ENCODE results near the gene L2HGDH.

Gene L2HGDH

DNA sequence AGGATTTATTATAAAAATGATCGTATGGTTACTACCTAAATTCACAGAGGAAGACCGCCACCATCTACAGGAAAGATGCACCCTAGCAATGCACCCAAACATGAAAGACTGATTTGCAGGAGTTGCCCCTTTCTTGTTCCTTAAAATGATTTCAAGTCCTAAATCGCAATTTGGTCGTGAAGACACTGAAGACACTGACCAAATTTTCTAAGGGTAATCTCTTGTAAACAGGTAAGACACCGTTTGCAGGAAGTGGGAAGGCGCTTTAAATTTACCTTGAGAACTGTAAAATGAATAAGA lies 81.7 kb downstream of the L2HGDH start:
- peak overlapping the region; percentile 96 for H3K4me3 ChIP-seq (ENCODE audit: low read depth, low read length)
- H3K27me3 ChIP-seq: no peaks in the 10 kb centered on the region
- no peaks in the 10 kb centered on the region for H3K36me3 ChIP-seq
- H3K9me3 ChIP-seq: no peaks in the 10 kb centered on the region
- no peak for DNase-seq
- H3K4me1 ChIP-seq: 0 out of 2 replicates have a peak, but pooled peaks cover 4% of the 10 kb centered on the region
- TF ChIP-seq, protein P1, sequence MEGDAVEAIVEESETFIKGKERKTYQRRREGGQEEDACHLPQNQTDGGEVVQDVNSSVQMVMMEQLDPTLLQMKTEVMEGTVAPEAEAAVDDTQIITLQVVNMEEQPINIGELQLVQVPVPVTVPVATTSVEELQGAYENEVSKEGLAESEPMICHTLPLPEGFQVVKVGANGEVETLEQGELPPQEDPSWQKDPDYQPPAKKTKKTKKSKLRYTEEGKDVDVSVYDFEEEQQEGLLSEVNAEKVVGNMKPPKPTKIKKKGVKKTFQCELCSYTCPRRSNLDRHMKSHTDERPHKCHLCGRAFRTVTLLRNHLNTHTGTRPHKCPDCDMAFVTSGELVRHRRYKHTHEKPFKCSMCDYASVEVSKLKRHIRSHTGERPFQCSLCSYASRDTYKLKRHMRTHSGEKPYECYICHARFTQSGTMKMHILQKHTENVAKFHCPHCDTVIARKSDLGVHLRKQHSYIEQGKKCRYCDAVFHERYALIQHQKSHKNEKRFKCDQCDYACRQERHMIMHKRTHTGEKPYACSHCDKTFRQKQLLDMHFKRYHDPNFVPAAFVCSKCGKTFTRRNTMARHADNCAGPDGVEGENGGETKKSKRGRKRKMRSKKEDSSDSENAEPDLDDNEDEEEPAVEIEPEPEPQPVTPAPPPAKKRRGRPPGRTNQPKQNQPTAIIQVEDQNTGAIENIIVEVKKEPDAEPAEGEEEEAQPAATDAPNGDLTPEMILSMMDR (IDR thresholded peaks at IDR 0.05; ENCODE audit: low read depth, low read length): no peak

DNA sequence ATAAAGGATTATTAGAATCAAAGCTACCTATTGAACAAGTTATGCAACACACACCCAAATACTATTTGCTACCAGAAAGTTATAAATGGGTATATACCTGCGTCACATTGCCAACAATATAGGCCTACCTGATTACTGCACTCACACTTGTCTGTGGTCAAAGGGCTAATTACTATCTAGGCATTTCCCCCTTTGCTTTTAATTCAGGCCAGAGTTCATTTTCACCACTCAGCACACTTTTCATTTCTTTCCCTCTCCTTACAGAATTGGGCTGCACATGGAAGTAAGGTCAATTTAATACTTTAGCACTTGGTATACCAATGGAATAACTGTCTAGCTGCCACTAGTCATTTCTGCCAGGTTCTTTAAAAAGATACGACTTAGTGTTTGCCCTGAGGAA lies 82.3 kb downstream of the L2HGDH start:
- H3K27me3 ChIP-seq: no peaks in the 10 kb centered on the region
- peak overlapping the region; percentile 96 for H3K4me3 ChIP-seq (ENCODE audit: low read depth, low read length)
- H3K4me1 ChIP-seq: 0 out of 2 replicates have a peak, but pooled peaks cover 4% of the 10 kb centered on the region
- H3K36me3 ChIP-seq: no peaks in the 10 kb centered on the region
- DNase-seq: no peak
- H3K9me3 ChIP-seq: no peaks in the 10 kb centered on the region
- TF ChIP-seq, protein P1 (IDR thresholded peaks at IDR 0.05; ENCODE audit: low read depth, low read length): no peak

DNA sequence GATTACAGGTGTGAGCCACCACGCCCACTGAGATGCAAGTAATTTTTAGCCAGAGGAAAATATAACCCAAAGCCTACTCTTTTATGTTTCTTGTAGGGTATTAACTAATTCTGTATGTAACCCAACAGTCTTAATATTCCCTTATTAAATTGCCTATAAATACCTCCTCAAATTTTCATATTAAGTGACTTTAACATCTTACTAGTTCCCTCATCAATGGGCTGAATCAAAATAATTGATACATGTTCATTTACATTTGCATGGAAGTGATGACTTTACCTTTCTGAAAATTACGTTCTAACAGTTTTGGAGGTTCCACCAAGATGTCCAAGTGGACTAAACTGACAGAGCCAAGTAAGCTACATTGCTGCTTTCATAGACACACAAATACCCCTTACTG lies 83.7 kb downstream of the L2HGDH start:
- Histone ChIP-seq H3K27me3 (no peaks in the 10 kb centered on the region), H3K9me3 (no peaks in the 10 kb centered on the region), H3K4me3 (ENCODE audit: low read depth, low read length) (no peak overlapping the region), H3K36me3 (no peaks in the 10 kb centered on the region), H3K4me1 (0 out of 2 replicates have a peak, but pooled peaks cover 4% of the 10 kb centered on the region)
- TF ChIP-seq, protein P1 (IDR thresholded peaks at IDR 0.05; ENCODE audit: low read depth, low read length): no peak
- DNase-seq: no peak

DNA sequence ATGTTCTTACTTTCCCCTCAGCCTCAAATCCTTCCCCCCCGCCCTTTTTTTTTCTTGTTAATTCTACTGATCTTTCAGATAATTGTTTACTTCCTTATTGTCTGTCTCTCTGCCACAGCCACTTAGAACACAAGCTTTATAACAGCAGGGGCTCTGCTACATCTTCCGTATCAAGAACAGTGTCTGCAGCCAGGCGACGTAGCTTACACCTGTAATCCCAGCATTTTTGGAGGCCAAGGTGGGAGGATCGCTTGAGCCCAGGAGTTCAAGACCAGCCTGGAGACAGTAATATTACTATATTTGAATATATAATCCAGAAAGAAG lies 86.1 kb downstream of the L2HGDH start:
- H3K4me3 ChIP-seq (ENCODE audit: low read depth, low read length): no peak overlapping the region
- no peak for DNase-seq
- no peaks in the 10 kb centered on the region for H3K9me3 ChIP-seq

DNA sequence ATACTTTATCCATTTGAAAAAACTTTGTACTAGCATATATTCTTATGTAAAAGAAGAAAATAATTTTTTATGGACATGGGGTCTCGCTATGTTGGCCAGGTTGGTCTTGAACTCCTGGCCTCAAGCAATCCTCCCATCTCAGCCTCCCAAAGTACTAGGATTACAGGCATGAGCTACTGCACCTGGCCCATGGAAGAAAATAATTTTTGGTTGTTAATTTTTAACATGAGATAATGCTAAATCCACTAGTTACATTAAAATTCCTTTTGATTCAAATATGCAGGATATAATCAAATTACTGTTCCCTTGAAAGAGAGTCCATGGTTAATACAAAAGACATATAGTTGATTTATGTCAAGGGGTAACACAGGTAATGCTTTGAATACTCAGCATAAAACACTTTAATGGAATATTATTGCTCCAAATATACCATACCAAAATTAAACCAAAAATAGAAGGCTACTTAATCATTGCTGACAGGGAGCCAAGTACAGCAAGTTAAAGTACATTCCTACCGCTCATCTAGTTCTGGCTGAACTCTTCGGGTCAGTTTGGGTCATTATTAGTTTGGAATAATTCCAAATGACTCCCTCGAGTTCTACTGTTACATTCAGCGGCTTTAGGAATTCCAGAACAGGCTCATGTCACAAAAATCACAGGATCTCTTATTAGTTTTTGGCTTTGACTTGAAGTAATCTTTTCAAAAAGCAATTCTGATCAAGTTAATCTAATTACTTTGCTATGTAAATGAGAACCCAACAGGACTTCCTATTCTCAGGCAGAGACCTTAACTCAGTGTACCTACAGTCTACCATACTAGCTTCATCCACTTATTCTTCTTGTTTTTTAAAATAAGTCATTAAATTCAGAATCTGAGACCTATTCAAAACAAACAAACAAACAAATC lies 86.7 kb downstream of the L2HGDH start:
- Histone ChIP-seq H3K4me3 (ENCODE audit: low read depth, low read length) (no peak overlapping the region), H3K27me3 (no peaks in the 10 kb centered on the region), H3K36me3 (no peaks in the 10 kb centered on the region), H3K4me1 (0 out of 2 replicates have a peak, but pooled peaks cover 4% of the 10 kb centered on the region), H3K9me3 (no peaks in the 10 kb centered on the region)
- DNase-seq: no peak
- TF ChIP-seq, protein P1 (IDR thresholded peaks at IDR 0.05; ENCODE audit: low read depth, low read length): no peak

More for the DNA sequence above, 86.1 kb downstream of the L2HGDH start:
- Histone ChIP-seq H3K4me1 (0 out of 2 replicates have a peak, but pooled peaks cover 4% of the 10 kb centered on the region), H3K36me3 (no peaks in the 10 kb centered on the region), H3K27me3 (no peaks in the 10 kb centered on the region)
- TF ChIP-seq, protein P1 (IDR thresholded peaks at IDR 0.05; ENCODE audit: low read depth, low read length): no peak

DNA sequence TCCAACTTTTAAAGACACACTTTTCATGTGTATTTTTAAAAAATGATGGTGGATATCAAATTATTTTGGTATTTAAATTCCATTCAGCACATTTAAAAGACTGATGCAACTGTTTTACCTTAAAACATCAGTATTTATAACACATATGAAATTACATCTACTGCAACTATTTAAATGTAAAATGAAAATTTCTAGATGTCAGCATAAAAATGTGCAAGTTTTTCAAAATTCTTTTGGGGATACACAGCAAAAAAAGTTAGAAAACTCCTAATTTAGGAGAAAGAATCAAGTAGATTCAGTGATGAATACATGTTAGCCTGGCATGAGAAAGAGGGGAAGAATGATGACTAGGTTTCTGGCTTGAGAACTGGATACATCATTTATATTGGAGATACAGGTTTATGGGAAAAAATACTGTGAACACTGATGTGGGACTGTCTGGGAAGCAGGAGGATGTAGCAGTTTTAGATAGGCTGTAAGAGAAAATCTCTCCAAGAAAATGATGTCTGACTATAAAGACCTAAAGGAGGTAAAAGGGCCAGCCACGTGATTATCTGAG lies 89.9 kb downstream of the L2HGDH start:
- Histone ChIP-seq H3K27me3 (no peaks in the 10 kb centered on the region), H3K4me3 (ENCODE audit: low read depth, low read length) (no peak overlapping the region), H3K4me1 (peaks cover 4% of the 10 kb centered on the region; the same call in 1 of the 2 replicates), H3K36me3 (no peaks in the 10 kb centered on the region), H3K9me3 (no peaks in the 10 kb centered on the region)
- TF ChIP-seq, protein P1 (IDR thresholded peaks at IDR 0.05; ENCODE audit: low read depth, low read length): no peak
- DNase-seq: no peak
